OCI-LY7 (cell line): ENCODE data around the gene NHERF2.
A peak's percentile ranks its signal among the peaks of the same experiment; 100 is the strongest.

Experiments used
- EZH2phosphoT487 ChIP-seq: fragments of 200-600 bp; sonication (generic); IDR thresholded peaks from 2 replicates; pipeline ENCODE4 v1.6.1; 2018; ENCODE audit warnings: low read depth, borderline replicate concordance, mild to moderate bottlenecking, mixed run types, antibody characterized with exemption, low read length, moderate library complexity, mixed read lengths
- TF ChIP-seq, protein P1 (sequence below): fragments of 200-600 bp; sonication (generic); conservative IDR thresholded peaks from 2 replicates; pipeline ENCODE4 v1.5.1; 2014; ENCODE audit warnings: mild to moderate bottlenecking, antibody characterized with exemption, low read length, moderate library complexity, mixed read lengths

DNA sequence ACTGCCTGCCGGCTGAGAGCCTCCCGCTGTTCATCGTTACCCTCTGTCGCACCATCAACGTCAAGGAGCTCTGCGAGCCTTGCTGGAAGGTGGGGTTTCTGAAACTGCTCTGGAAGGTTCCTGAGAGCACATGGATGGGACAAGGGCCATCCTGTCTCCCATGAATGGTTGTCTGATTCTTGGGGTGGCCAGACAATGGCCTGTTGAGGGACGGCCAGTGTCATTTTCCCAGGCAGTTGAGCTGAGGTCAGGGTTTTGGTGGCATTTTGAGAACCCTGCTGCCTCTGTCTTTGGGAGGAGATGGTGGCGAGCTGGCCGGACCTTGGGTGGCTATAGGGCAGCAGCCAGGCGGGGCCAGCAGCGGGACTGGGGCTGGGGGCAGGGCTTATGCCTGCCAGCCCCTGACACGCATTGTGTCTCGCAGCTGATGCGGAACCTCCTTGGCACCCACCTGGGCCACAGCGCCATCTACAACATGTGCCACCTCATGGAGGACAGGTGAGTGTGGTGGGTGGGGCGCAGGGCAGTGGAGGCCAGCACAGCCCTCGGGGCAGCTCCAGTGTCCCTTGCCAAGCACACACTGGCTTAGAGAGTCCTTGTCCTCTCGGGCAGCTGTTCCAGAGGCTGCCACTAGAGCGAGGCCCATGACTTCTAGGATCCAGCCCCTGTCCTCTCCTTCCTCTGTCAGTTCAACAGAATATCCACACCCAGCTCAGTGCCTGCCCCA lies 30.1 kb downstream of the NHERF2 start:
- TF ChIP-seq, protein P1, sequence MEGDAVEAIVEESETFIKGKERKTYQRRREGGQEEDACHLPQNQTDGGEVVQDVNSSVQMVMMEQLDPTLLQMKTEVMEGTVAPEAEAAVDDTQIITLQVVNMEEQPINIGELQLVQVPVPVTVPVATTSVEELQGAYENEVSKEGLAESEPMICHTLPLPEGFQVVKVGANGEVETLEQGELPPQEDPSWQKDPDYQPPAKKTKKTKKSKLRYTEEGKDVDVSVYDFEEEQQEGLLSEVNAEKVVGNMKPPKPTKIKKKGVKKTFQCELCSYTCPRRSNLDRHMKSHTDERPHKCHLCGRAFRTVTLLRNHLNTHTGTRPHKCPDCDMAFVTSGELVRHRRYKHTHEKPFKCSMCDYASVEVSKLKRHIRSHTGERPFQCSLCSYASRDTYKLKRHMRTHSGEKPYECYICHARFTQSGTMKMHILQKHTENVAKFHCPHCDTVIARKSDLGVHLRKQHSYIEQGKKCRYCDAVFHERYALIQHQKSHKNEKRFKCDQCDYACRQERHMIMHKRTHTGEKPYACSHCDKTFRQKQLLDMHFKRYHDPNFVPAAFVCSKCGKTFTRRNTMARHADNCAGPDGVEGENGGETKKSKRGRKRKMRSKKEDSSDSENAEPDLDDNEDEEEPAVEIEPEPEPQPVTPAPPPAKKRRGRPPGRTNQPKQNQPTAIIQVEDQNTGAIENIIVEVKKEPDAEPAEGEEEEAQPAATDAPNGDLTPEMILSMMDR = 0 out of 2 replicates have a peak, but pooled peaks have one; percentile 8
- TF ChIP-seq EZH2phosphoT487 = no peak
